Neuronal stem cell (in vitro differentiated cells): Measurements from ENCODE around the gene CDK10.
A peak's percentile ranks its signal among the peaks of the same experiment; 100 is the strongest.

ENCODE experiments used
- DNase-seq: peaks from one replicate; pipeline ENCODE4 v3.0.0-alpha.2; 2013; ENCODE audit warnings: low spot score
- H2AFZ ChIP-seq: one replicate; pipeline ENCODE4 v1.6.1; 2013; ENCODE audit warnings: mild to moderate bottlenecking, low read length, inconsistent platforms
- H2AK5ac ChIP-seq: 2 replicates; pipeline ENCODE4 v1.6.1; 2013; ENCODE audit warnings: low read depth, mild to moderate bottlenecking, inconsistent platforms, low read length, moderate library complexity, mixed read lengths
- H2BK120ac ChIP-seq: 2 replicates; pipeline ENCODE4 v1.6.1; 2013; ENCODE audit warnings: low read depth, mild to moderate bottlenecking, inconsistent platforms, low read length, moderate library complexity, mixed read lengths
- H2BK12ac ChIP-seq: one replicate; pipeline ENCODE4 v1.6.1; 2013; ENCODE audit warnings: low read length, inconsistent platforms
- H2BK15ac ChIP-seq: 2 replicates; pipeline ENCODE4 v1.6.1; 2013; ENCODE audit warnings: mild to moderate bottlenecking, low read length, inconsistent platforms, mixed read lengths
- H2BK5ac ChIP-seq: one replicate; pipeline ENCODE4 v1.6.1; 2013; ENCODE audit warnings: inconsistent platforms, mild to moderate bottlenecking, low read length, moderate library complexity
- H3K14ac ChIP-seq: one replicate; pipeline ENCODE4 v1.6.1; 2013; ENCODE audit warnings: low read length, inconsistent platforms
- H3K18ac ChIP-seq: 2 replicates; pipeline ENCODE4 v1.6.1; 2013; ENCODE audit warnings: low read length, inconsistent platforms
- H3K23ac ChIP-seq: 2 replicates; pipeline ENCODE4 v1.6.1; 2013; ENCODE audit warnings: low read depth, mild to moderate bottlenecking, mixed read lengths, low read length, inconsistent platforms; ENCODE audit not compliant: poor library complexity
- H3K27ac ChIP-seq: replicated peaks from 3 replicates; pipeline ENCODE4 v1.5.1; 2013; ENCODE audit warnings: low read length, inconsistent platforms
- H3K27me3 ChIP-seq, 3 experiments: 2 replicates each; pipeline ENCODE4 v1.6.1; 2013; ENCODE audit warnings: low read length in 3 of 3, mild to moderate bottlenecking in 2 of 3, inconsistent platforms in 1 of 3, low read depth in 1 of 3, mixed read lengths in 1 of 3, moderate library complexity in 1 of 3; ENCODE audit not compliant: control insufficient read depth in 3 of 3, insufficient read depth in 3 of 3
- H3K36me3 ChIP-seq, 2 donors: replicated peaks in 1 of 2; 2 replicates each; pipeline ENCODE4 v1.6.1; 2013; ENCODE audit warnings: low read length in 2 of 2; ENCODE audit not compliant: control insufficient read depth in 2 of 2, insufficient read depth in 2 of 2
- H3K4ac ChIP-seq: 2 replicates; pipeline ENCODE4 v1.6.1; 2013; ENCODE audit warnings: inconsistent platforms, mild to moderate bottlenecking, low read length, moderate library complexity
- H3K4me1 ChIP-seq, 2 donors: 1 replicate in 1 of 2; 2 replicates in 1 of 2; pipeline ENCODE4 v1.6.1; 2013; ENCODE audit warnings: low read length in 2 of 2, low read depth in 1 of 2; ENCODE audit not compliant: control insufficient read depth in 2 of 2, insufficient read depth in 1 of 2
- H3K4me2 ChIP-seq: one replicate; pipeline ENCODE4 v1.6.1; 2013; ENCODE audit warnings: mild to moderate bottlenecking, low read length, inconsistent platforms; ENCODE audit not compliant: insufficient read depth, poor library complexity, severe bottlenecking
- H3K4me3 ChIP-seq, 2 donors: 2 replicates each; pipeline ENCODE4 v1.5.1; 2013; ENCODE audit warnings: low read length in 2 of 2, mild to moderate bottlenecking in 2 of 2, inconsistent platforms in 1 of 2, moderate library complexity in 1 of 2
- H3K79me1 ChIP-seq: one replicate; pipeline ENCODE4 v1.6.1; 2013; ENCODE audit warnings: low read depth, mild to moderate bottlenecking, inconsistent platforms, low read length, moderate library complexity
- H3K9ac ChIP-seq: one replicate; pipeline ENCODE4 v1.6.1; 2013; ENCODE audit warnings: mild to moderate bottlenecking, low read depth, low read length, inconsistent platforms; ENCODE audit not compliant: poor library complexity
- H3K9me3 ChIP-seq, 2 donors: replicated peaks in 1 of 2; 2 replicates each; pipeline versions ENCODE3 to v1.6.1; 2013; ENCODE audit warnings: low read length in 2 of 2, mild to moderate bottlenecking in 2 of 2, inconsistent platforms in 1 of 2, low read depth in 1 of 2, mixed read lengths in 1 of 2, moderate library complexity in 1 of 2; ENCODE audit not compliant: control insufficient read depth in 2 of 2, insufficient read depth in 1 of 2
- H4K8ac ChIP-seq: one replicate; pipeline ENCODE4 v1.6.1; 2013; ENCODE audit warnings: low read depth, mild to moderate bottlenecking, inconsistent platforms, low read length, moderate library complexity
- H4K91ac ChIP-seq: one replicate; pipeline ENCODE4 v1.6.1; 2013; ENCODE audit warnings: low read length, low read depth, mild to moderate bottlenecking, inconsistent platforms; ENCODE audit not compliant: poor library complexity
- WGBS, 2 donors: extraction: QIAGEN DNeasy Blood & Tissue Kit; methylation state at CpG; one replicate each; pipeline ENCODE4 v1.1.7; 2013; ENCODE audit warnings: missing lambda C conversion rate in 2 of 2, mixed read lengths in 1 of 2; ENCODE audit not compliant: insufficient read length in 2 of 2, insufficient replicate concordance in 1 of 2; ENCODE audit errors: extremely low coverage in 2 of 2; 5-methylcytosine and 5-hydroxymethylcytosine counted together

Gene CDK10

DNA sequence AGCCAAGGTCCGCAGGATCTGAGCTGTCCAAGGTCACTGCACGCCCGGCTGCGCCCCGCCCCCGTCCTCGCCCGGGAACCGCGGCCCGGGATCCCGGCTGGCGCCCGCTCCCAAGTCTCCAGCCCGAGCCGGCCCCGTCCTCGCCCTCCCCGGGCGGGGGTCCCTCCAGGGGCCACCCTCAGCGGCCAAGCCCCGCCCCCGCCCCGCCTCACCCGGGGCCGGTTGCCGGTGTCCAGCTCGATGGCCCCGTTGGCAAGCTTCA lies 34.0 kb downstream of the CDK10 start:
- no peak overlapping the region for H4K8ac ChIP-seq
- no peak for DNase-seq

DNA sequence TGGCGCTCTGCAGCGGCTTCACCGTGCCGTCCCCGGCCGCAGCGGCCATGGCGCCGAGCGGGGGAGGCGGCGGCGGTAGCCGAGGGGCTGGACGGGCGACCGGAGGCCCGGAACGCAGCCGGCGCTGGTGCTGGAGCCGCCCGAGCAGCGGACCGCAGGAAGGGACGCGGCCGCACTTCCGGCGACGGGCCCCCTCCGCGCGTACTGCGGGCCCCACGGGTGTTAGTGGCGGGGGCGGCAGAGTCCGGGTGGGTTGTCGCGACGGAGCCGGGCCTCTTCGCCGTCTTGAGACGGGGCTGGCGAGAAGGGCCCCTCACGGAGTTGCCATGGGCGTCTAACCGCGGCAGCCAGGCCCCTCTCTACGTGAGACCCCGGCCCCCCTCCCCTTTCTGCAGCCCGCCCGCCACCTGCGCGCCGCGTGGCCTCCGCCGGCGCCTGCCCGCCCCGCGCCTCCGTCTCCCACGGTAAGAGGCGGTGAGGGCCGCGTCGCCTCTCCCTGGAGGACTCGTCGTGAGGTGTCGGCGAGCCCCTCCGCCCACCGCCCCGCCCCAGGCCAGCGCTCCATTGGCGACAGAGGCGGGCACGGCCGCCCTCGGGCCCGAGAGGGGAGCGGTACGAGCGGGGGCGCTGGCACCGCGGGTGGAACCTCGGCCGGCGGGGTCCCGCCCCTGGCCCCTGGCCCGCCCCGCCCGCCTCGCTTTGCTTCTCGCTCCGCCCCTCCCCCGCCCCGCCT lies 34.5 kb downstream of the CDK10 start, which contains the start of the genes VPS9D1 and ZNF276:
Gene VPS9D1, minus strand, starts transcription at position 86 of the 733 bp plus-strand sequence. Its CDS starts 37 bp downstream, at position 49.
Gene ZNF276, plus strand, starts transcription at position 725 of the 733 bp plus-strand sequence. CDS start 104 bp downstream, outside the sequence.
- Histone ChIP-seq H3K14ac (peak within 1 kb of the TSS; percentile 76), H2BK120ac (no peak within 1 kb of the TSS), H4K91ac (no peak within 1 kb of the TSS), H3K4me1 (peaks cover 10 to 13% of the 10 kb centered on the region in 2 donors), H2BK15ac (peak within 1 kb of the TSS; percentile 67), H3K4me2 (peak within 1 kb of the TSS; percentile 100), H3K27me3 (peaks cover 0 to 17% (median 5%) of the 10 kb centered on the region in 3 experiments), H4K8ac (peak within 1 kb of the TSS; percentile 65), H2AFZ (peak within 1 kb of the TSS; percentile 99), H3K9ac (peak within 1 kb of the TSS; percentile 93), H3K18ac (peak within 1 kb of the TSS; percentile 99), H3K23ac (peak within 1 kb of the TSS; percentile 99), H3K9me3 (no peaks in the 10 kb centered on the region), H2BK5ac (peak within 1 kb of the TSS; percentile 29), H3K4ac (no peak within 1 kb of the TSS), H3K4me3 (peak within 1 kb of the TSS; percentile 92 to 97), H2AK5ac (no peak within 1 kb of the TSS), H3K79me1 (peaks cover 7% of the 10 kb centered on the region), H3K27ac (peak within 1 kb of the TSS; percentile 86), H2BK12ac (peak within 1 kb of the TSS; percentile 58), H3K36me3 (peaks cover 14 to 29% of the 10 kb centered on the region in 2 donors)
- DNase-seq = peak; percentile 81
- WGBS, 2 donors = no CpG with 5 or more reads among the region's 103 CpGs

More for the DNA sequence above, 34.0 kb downstream of the CDK10 start:
- Histone ChIP-seq H3K36me3 (peaks cover 14 to 29% of the 10 kb centered on the region in 2 donors), H3K18ac (peak overlapping the region; percentile 99), H3K27me3 (peaks cover 0 to 17% (median 5%) of the 10 kb centered on the region in 3 experiments), H2AFZ (peak overlapping the region; percentile 99), H3K4ac (no peak overlapping the region), H3K9me3 (no peaks in the 10 kb centered on the region), H2BK120ac (no peak overlapping the region), H3K79me1 (peaks cover 7% of the 10 kb centered on the region), H3K4me1 (peaks cover 10 to 13% of the 10 kb centered on the region in 2 donors), H3K4me2 (peak overlapping the region; percentile 100), H2AK5ac (no peak overlapping the region), H4K91ac (no peak overlapping the region), H3K4me3 (peak overlapping the region; percentile 92 to 97), H3K14ac (peak overlapping the region; percentile 5), H3K9ac (peak overlapping the region; percentile 93), H2BK12ac (peak overlapping the region; percentile 10), H2BK5ac (peak overlapping the region; percentile 24), H2BK15ac (peak overlapping the region; percentile 67), H3K27ac (peak overlapping the region; percentile 86), H3K23ac (peak overlapping the region; percentile 99)
- no CpG with 5 or more reads among the region's 29 CpGs for WGBS, 2 donors

DNA sequence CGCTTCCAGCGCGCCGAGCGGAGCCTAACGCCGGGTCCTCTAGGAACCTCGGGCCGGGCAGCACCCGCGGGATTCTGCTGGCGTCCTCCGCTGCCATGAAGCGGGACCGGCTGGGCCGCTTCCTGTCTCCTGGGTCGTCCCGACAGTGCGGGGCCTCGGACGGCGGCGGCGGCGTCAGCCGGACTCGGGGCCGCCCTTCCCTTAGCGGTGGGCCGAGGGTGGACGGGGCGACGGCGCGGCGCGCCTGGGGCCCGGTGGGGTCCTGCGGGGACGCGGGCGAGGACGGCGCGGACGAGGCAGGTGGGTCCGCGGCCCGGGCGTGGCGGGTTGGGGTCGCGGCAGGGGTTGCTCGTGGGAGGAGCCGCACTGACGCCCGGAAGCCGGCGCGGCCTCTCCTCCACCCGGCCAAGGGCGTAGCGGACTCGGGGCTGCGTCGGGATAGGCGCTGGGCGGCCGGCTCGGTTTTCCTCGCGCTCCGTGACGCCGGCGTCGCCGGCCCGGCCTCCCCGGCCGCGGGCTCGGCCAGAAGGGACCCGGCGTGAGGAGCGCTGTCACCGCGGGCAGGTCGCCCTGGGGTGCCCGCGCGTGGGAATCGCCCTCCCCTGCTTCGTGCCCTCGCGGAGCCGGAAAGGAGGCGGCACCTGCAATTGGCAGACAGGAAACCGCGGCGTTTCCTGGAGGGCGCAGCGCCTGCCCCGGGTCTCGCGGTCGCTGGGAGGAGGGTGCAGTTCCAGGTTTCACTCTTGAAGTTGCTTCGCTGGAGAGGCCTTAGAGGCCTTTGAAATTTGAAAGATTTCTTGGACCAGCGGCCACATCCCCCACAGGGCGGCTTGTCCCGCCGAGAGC lies 35.3 kb downstream of the CDK10 start:
- peaks cover 7% of the 10 kb centered on the region for H3K79me1 ChIP-seq
- peak overlapping the region; percentile 29 for H2BK5ac ChIP-seq
- peaks cover 10 to 13% of the 10 kb centered on the region in 2 donors for H3K4me1 ChIP-seq
- peak overlapping the region; percentile 91 to 92 for H3K4me3 ChIP-seq
- peak overlapping the region; percentile 56 for H3K14ac ChIP-seq
- H2BK120ac ChIP-seq = no peak overlapping the region
- no peak overlapping the region for H2AK5ac ChIP-seq
- no peak overlapping the region for H3K4ac ChIP-seq
- H3K23ac ChIP-seq = peak overlapping the region; percentile 99
- no peak overlapping the region for H4K91ac ChIP-seq
- H3K9ac ChIP-seq = peak overlapping the region; percentile 90
- H4K8ac ChIP-seq = peak overlapping the region; percentile 65
- H2AFZ ChIP-seq = peak overlapping the region; percentile 99
- H2BK15ac ChIP-seq = no peak overlapping the region
- H3K27me3 ChIP-seq = peaks cover 0 to 17% (median 5%) of the 10 kb centered on the region in 3 experiments
- no peak for DNase-seq
- H3K27ac ChIP-seq = no peak overlapping the region
- H3K18ac ChIP-seq = peak overlapping the region; percentile 80
- peak overlapping the region; percentile 100 for H3K4me2 ChIP-seq
- H3K36me3 ChIP-seq = peaks cover 14 to 30% of the 10 kb centered on the region in 2 donors
- no peaks in the 10 kb centered on the region for H3K9me3 ChIP-seq
- H2BK12ac ChIP-seq = peak overlapping the region; percentile 58
- no CpG with 5 or more reads among the region's 112 CpGs for WGBS, 2 donors
